HT-29 (cell line): ENCODE data around the gene SAFB. TPM values are rescaled to one million over a fixed set of nuclear protein-coding genes. Genes with fewer than 3 reads are reported as not detected.

Experiments
- small RNA-seq: library from RNA; depleted of rRNA; stranded (forward); fragments of <200 nt; gene quantifications from one replicate; pipeline ENCODE3, GENCODE V24; 2014
- total RNA-seq: library from RNA; depleted of rRNA; stranded (reverse); fragments of >200 nt; shearing (Covaris generic); gene quantifications from 2 replicates; pipeline ENCODE4 v1.2.3, GENCODE V29; 2014; rRNA removed

The SAFB gene
- total RNA-seq, 1 experiment from 2014 or later: 84.1 TPM

Small RNA genes within 50 kb of the gene (small RNA-seq; reads per million reads assigned to genes)
- gene SNRPEP4: 0.22 reads per million

Other genes starting within 250 kb of the SAFB start
- not detected in 2 replicates for gene ZNRF4, start 167.7 kb upstream of the SAFB start, total RNA-seq
- gene TINCR, start 55.1 kb upstream of the SAFB start, total RNA-seq: not detected in 2 replicates
- gene SAFB2, start 307 bp upstream of the SAFB start, total RNA-seq: 37.8 and 38.1 TPM in 2 replicates
- gene MICOS13, start 57.4 kb downstream of the SAFB start, total RNA-seq: 222 and 223 TPM in 2 replicates
- gene HSD11B1L, start 57.9 kb downstream of the SAFB start, total RNA-seq: 2.1 and 4.1 TPM in 2 replicates
- 1,326 and 1,347 TPM in 2 replicates for gene RPL36, start 67.2 kb downstream of the SAFB start, total RNA-seq
- gene LONP1, start 97.1 kb downstream of the SAFB start, total RNA-seq: 92.1 and 95.2 TPM in 2 replicates
- gene CATSPERD, start 97.6 kb downstream of the SAFB start, total RNA-seq: not detected in 2 replicates
- 2.1 and 3.9 TPM in 2 replicates for gene PRR22, start 161.7 kb downstream of the SAFB start, total RNA-seq
- gene DUS3L, start 168.1 kb downstream of the SAFB start, total RNA-seq: 81.1 and 90.4 TPM in 2 replicates
- gene NRTN, start 182.0 kb downstream of the SAFB start, total RNA-seq: 0.21 TPM in 1 of 2 replicates, not detected in the other
- gene FUT6, start 216.6 kb downstream of the SAFB start, total RNA-seq: not detected in 2 replicates
- 2.8 and 3.9 TPM in 2 replicates for gene FUT3, start 228.4 kb downstream of the SAFB start, total RNA-seq
- gene FUT5, start 247.5 kb downstream of the SAFB start, total RNA-seq: not detected in 2 replicates